KOPT-K1 (cell line): Measurements from ENCODE around the gene UNC13B.

ENCODE experiments used
- H3K27ac ChIP-seq: fragments of 200-600 bp; sonication (generic); 2 replicates; pipeline ENCODE4 v1.5.1; 2016; ENCODE audit warnings: antibody characterized with exemption, mild to moderate bottlenecking, low read depth, low read length; ENCODE audit not compliant: poor library complexity, severe bottlenecking
- H3K36me3 ChIP-seq: fragments of 200-600 bp; sonication (generic); 2 replicates; pipeline ENCODE4 v1.5.1; 2017; ENCODE audit warnings: antibody characterized with exemption, mild to moderate bottlenecking, low read length, moderate library complexity; ENCODE audit not compliant: insufficient read depth
- H3K9me3 ChIP-seq: fragments of 200-600 bp; sonication (generic); 2 replicates; pipeline ENCODE4 v1.5.1; 2017; ENCODE audit warnings: antibody characterized with exemption, low read length, mild to moderate bottlenecking; ENCODE audit not compliant: insufficient read depth, poor library complexity, severe bottlenecking

UNC13B gene

GRCh38 chr9:35269919-35270318 lies 108.1 kb downstream of the UNC13B start:
- H3K36me3 ChIP-seq = no peaks in the 10 kb centered on the region
- no peak overlapping the region for H3K27ac ChIP-seq
- H3K9me3 ChIP-seq = no peaks in the 10 kb centered on the region

DNA sequence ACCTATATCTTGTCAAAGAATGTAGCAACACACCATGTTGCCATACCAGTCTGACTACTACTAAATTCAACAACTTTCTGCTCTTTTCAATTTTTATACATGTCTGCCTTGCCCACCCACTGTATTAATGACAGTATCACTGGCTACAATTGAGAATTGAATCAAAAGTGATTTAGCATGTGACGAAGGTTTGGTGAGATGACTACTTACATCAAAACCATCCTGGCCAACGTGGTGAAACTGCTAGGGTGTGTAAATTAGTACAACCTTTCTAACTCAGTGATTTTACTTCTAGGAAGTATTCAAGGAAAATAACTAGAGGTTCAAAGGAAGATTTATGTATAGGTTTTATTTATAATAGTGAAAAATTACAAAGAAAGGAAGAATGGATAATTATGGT lies 109.8 kb downstream of the UNC13B start:
- Histone ChIP-seq H3K9me3 (no peaks in the 10 kb centered on the region), H3K27ac (no peak overlapping the region), H3K36me3 (no peaks in the 10 kb centered on the region)

DNA sequence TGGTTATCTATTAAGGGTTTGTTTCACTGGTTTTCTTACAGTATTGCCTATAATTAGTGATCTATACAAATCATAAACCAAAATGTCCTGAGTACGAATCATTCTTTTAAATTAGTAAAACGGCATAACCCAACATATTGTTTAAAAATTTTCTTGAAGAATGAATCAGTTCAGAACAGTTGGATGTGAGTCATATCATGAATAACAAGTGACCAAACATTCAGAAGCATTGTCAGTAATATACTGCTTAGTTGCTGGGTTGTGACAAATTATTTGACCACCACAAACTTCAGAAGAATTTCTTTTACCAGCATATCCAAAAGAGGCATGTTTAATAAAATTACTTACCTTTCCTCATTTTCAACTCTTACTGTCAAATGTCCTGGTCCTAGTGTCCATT lies 111.2 kb downstream of the UNC13B start:
- H3K27ac ChIP-seq = no peak overlapping the region
- no peaks in the 10 kb centered on the region for H3K9me3 ChIP-seq
- H3K36me3 ChIP-seq = no peaks in the 10 kb centered on the region

- Histone ChIP-seq H3K27ac (no peak overlapping the region), H3K36me3 (no peaks in the 10 kb centered on the region), H3K9me3 (no peaks in the 10 kb centered on the region)
Observed at GRCh38 chr9:35273591-35273990, 111.8 kb downstream of the UNC13B start.

- no peak overlapping the region for H3K27ac ChIP-seq
- no peaks in the 10 kb centered on the region for H3K36me3 ChIP-seq
- H3K9me3 ChIP-seq = no peaks in the 10 kb centered on the region
Observed at GRCh38 chr9:35274993-35275392, 113.2 kb downstream of the UNC13B start.

DNA sequence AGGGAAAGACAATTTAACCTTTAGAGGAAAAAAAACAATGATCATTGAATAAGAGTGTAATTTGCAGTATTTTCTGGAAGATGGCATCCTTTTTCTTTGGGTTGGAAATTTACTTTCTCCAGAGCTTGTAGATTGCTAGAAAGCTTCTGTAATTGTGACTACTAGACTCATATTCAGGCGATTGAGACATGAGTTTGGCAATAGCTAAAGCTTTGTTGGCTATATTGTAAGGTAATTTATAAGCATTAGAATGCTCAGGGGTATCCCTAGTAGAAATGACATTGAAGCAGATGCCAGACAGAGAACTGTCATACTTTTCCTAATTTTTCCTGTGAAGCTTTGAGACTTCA lies 115.3 kb downstream of the UNC13B start:
- Histone ChIP-seq H3K9me3 (no peaks in the 10 kb centered on the region), H3K27ac (no peak overlapping the region), H3K36me3 (no peaks in the 10 kb centered on the region)

GRCh38 chr9:35277628-35278359 lies 116.0 kb downstream of the UNC13B start:
- no peak overlapping the region for H3K27ac ChIP-seq
- no peaks in the 10 kb centered on the region for H3K9me3 ChIP-seq
- no peaks in the 10 kb centered on the region for H3K36me3 ChIP-seq

- no peaks in the 10 kb centered on the region for H3K36me3 ChIP-seq
- no peaks in the 10 kb centered on the region for H3K9me3 ChIP-seq
- no peak overlapping the region for H3K27ac ChIP-seq
Observed at GRCh38 chr9:35279946-35280345, 118.1 kb downstream of the UNC13B start.

- no peak overlapping the region for H3K27ac ChIP-seq
- no peaks in the 10 kb centered on the region for H3K9me3 ChIP-seq
- no peaks in the 10 kb centered on the region for H3K36me3 ChIP-seq
Observed at GRCh38 chr9:35280399-35280798, 118.6 kb downstream of the UNC13B start.

DNA sequence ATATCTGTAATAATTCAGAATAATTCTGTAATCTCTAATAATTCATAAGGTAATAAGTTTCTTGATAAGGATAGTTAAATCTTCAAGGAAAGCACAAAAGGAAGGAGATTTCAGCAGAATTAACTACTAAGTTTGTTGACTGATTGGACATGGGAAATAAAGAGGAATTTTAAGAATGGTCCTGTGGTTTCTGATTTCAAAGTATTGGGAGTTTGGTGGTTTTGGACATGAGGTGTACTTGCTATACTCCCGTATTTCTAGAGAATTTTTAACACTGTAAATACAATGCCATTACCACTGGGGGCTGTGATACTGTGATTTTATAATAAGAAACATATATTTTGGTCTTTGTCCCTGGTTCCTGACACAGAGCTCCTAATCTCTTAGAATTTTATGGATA lies 123.9 kb downstream of the UNC13B start:
- Histone ChIP-seq H3K36me3 (no peaks in the 10 kb centered on the region), H3K27ac (no peak overlapping the region), H3K9me3 (no peaks in the 10 kb centered on the region)

GRCh38 chr9:35286381-35286780 lies 124.6 kb downstream of the UNC13B start:
- Histone ChIP-seq H3K36me3 (no peaks in the 10 kb centered on the region), H3K9me3 (no peaks in the 10 kb centered on the region), H3K27ac (no peak overlapping the region)

GRCh38 chr9:35287987-35288632 lies 126.3 kb downstream of the UNC13B start:
- no peaks in the 10 kb centered on the region for H3K9me3 ChIP-seq
- no peak overlapping the region for H3K27ac ChIP-seq
- no peaks in the 10 kb centered on the region for H3K36me3 ChIP-seq

DNA sequence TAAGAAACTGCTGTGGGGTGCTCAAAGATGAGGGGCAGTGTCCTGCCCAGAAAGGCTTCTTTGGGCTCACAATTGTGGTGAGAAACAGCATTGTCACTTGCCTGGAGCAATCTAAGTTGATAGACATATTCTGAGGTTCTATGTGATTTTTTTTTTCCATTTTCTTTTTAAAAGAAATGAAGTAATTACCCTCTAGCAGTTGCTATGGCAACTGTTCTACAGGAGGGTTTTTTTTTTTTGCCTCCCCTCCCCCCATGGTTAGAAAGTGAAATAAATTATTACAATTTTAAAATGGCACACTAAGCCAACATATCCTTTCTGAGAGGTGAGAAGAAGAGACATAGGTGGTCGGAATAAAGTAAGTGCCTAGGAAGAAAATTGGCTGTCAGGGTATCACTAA lies 127.0 kb downstream of the UNC13B start:
- Histone ChIP-seq H3K9me3 (no peaks in the 10 kb centered on the region), H3K27ac (no peak overlapping the region), H3K36me3 (no peaks in the 10 kb centered on the region)

DNA sequence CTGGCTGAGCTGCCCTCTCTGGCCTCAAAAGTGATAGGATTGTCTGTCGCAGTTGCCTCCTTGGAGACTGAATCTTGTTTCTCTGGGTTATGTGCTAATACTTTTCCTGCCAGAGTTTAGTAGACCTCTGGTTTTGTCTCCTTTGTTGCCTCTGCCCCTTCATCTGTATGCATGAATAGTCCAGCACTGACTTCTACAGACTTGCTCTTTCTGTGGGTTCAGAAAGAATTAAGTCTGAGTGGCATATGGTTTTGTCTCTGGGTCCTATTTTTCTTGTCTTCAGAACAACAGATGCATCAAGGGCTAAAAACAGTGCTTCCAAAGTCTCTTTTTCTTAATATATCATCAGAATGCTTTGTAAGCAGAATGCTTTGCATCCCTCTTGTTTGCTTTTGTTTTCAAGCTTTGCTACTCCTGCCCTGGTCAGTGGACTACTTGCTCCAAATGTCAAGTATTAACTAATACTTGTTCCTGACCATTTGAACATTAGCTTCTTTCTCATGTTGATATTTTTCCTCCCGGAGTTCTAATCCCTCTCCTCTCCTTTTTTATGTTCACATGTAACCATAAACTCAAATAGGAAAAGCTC lies 131.7 kb downstream of the UNC13B start:
- Histone ChIP-seq H3K9me3 (no peaks in the 10 kb centered on the region), H3K27ac (no peak overlapping the region), H3K36me3 (no peaks in the 10 kb centered on the region)

GRCh38 chr9:35294066-35294465 lies 132.3 kb downstream of the UNC13B start:
- no peak overlapping the region for H3K27ac ChIP-seq
- H3K9me3 ChIP-seq = no peaks in the 10 kb centered on the region
- no peaks in the 10 kb centered on the region for H3K36me3 ChIP-seq

DNA sequence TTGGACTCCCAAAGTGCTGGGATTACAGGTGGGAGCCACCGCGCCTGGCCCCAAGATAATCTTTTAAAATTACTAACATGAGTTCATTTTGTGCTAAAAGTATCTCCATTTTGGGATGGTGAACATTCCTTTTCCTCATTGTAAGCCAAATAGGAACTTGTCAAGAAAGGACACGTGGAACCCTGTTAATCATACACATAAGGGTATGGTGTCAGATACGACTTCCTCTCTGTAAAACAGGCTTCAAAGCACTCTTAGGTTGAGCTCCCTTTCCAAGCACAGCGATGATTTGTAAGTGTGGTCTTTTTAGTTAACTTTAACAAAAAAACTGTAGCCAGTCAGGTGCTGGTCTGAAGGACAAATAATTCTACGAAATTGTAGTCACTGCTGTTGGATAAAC lies 132.7 kb downstream of the UNC13B start:
- no peaks in the 10 kb centered on the region for H3K9me3 ChIP-seq
- no peaks in the 10 kb centered on the region for H3K36me3 ChIP-seq
- H3K27ac ChIP-seq = no peak overlapping the region
